Breast epithelium (tissue), 4 donors: ENCODE data around the gene FLT4. TPM values are rescaled to one million over a fixed set of nuclear protein-coding genes. Genes with fewer than 3 reads are reported as not detected.

Experiments used
- DNase-seq, 2 donors: peaks; one replicate each; pipeline ENCODE4 v3.0.0-alpha.2; 2019; ENCODE audit warnings: low spot score in 2 of 2
- H3K27ac ChIP-seq, 2 donors: fragments of 200-600 bp; sonication (generic) in 1 of 2; one replicate each; pipeline ENCODE4 v1.5.1; 2016 to 2019; ENCODE audit warnings: mild to moderate bottlenecking in 1 of 2
- H3K27me3 ChIP-seq, 2 donors: fragments of 200-600 bp; sonication (generic) in 1 of 2; one replicate each; pipeline versions ENCODE4 v1.5.1 to v1.6.0; 2017 to 2019; ENCODE audit warnings: control low read depth in 1 of 2, mild to moderate bottlenecking in 1 of 2
- H3K36me3 ChIP-seq: fragments of 200-600 bp; one replicate; pipeline ENCODE4 v1.5.1; 2019
- H3K4me1 ChIP-seq, 2 donors: fragments of 200-600 bp; sonication (generic); one replicate each; pipeline ENCODE4 v1.5.1; 2016 to 2019; ENCODE audit warnings: control low read depth in 1 of 2
- H3K4me3 ChIP-seq, 3 donors: fragments of 200-600 bp; sonication (generic); 1 replicate in 2 of 3; 2 replicates in 1 of 3; pipeline ENCODE4 v1.5.1; 2016 to 2019; ENCODE audit warnings: mild to moderate bottlenecking in 3 of 3, moderate library complexity in 2 of 3
- H3K9me3 ChIP-seq, 2 donors: fragments of 200-600 bp; sonication (generic) in 1 of 2; one replicate each; pipeline ENCODE4 v1.5.1; 2016 to 2019; ENCODE audit warnings: control low read depth in 1 of 2
- POLR2A ChIP-seq: fragments of 450-650 bp; IDR thresholded peaks from one replicate; pipeline ENCODE4 v1.6.1; 2016; ENCODE audit warnings: antibody characterized with exemption, mild to moderate bottlenecking, moderate library complexity
- POLR2AphosphoS5 ChIP-seq, 3 donors: sonication (generic); formaldehyde crosslinking; IDR thresholded peaks; one replicate each; pipeline ENCODE4 v1.6.1; 2017; ENCODE audit warnings: antibody characterized with exemption in 3 of 3
- intact Hi-C: fragments of 100-400 bp; cut with DNase I; formaldehyde crosslinking; loops from one replicate; pipeline ENCODE4 v1.15.1; 2023; ENCODE audit warnings: low total_unique reads
- total RNA-seq, 3 donors: library from RNA; depleted of rRNA; stranded (reverse); fragments of >200 nt; gene quantifications; one replicate each; pipeline ENCODE4 v1.1.0, GENCODE V29; 2016
- TF ChIP-seq, protein P1 (sequence below), 3 donors: fragments of 450-650 bp; IDR thresholded peaks; one replicate each; pipeline ENCODE4 v1.5.1; 2016 to 2017; ENCODE audit warnings: antibody characterized with exemption in 3 of 3, mild to moderate bottlenecking in 3 of 3, moderate library complexity in 3 of 3

The FLT4 gene
- total RNA-seq, 3 donors from 2014 or later: 4.3 to 35.7 (median 7.9) TPM

DNA sequence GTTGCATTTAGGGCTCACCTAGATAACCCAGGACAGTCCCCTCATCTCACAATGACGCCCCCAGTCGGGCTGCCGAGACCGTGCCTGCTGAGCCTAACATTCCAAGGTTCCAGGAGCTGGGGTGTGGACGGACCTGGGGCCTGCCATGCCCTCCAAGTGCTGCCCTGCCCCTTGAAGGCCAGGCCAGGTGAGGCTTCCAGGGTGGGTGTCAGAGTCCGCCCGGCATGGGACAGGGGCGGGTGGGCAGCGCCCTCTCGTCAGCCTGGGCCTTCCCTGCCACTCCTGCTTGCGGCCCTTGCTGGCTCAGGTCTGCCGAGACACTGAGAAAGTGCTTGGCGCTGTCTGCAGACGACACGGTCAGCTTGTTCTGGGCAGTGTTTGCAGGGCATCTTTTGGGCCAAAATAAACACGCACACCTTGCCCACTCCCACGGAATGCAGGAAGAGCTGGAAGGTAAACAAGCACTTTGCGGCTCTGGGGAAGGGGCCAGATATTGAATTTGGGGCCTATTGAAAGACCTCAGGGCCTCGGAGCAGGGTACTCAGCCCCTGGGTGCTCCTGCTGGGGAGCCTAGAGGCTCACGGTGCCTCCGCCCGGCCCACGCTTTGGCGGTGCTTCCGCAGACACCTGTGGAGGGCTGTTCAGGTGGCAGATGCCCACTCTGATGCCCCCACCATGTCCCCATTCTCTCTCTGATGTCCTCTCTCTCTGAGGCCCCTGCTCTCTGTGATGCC, 53.9 kb downstream of the FLT4 start:
- H3K4me3 ChIP-seq: no peak overlapping the region
- peaks cover 0 to 7% of the 10 kb centered on the region in 2 donors for H3K4me1 ChIP-seq
- no peaks in the 10 kb centered on the region for H3K9me3 ChIP-seq
- no peaks in the 10 kb centered on the region for H3K36me3 ChIP-seq
- intact Hi-C loops: no loop called here
- peaks cover 0 to 11% of the 10 kb centered on the region in 2 donors for H3K27me3 ChIP-seq
- peak in 1 of 2 donors; percentile 72 for DNase-seq
- peak overlapping the region; percentile 4 to 67 for H3K27ac ChIP-seq
- TF ChIP-seq POLR2A (no peak), POLR2AphosphoS5 (IDR thresholded peaks at IDR 0.05) (no peak)
- TF ChIP-seq, protein P1, sequence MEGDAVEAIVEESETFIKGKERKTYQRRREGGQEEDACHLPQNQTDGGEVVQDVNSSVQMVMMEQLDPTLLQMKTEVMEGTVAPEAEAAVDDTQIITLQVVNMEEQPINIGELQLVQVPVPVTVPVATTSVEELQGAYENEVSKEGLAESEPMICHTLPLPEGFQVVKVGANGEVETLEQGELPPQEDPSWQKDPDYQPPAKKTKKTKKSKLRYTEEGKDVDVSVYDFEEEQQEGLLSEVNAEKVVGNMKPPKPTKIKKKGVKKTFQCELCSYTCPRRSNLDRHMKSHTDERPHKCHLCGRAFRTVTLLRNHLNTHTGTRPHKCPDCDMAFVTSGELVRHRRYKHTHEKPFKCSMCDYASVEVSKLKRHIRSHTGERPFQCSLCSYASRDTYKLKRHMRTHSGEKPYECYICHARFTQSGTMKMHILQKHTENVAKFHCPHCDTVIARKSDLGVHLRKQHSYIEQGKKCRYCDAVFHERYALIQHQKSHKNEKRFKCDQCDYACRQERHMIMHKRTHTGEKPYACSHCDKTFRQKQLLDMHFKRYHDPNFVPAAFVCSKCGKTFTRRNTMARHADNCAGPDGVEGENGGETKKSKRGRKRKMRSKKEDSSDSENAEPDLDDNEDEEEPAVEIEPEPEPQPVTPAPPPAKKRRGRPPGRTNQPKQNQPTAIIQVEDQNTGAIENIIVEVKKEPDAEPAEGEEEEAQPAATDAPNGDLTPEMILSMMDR (IDR thresholded peaks at IDR 0.05): no peak

GRCh38 chr5:180595046-180595379, 54.4 kb downstream of the FLT4 start:
- no peak for TF ChIP-seq POLR2A
- TF ChIP-seq, protein P1 (IDR thresholded peaks at IDR 0.05): no peak
- no peak for TF ChIP-seq POLR2AphosphoS5 (IDR thresholded peaks at IDR 0.05)
- Histone ChIP-seq H3K4me1 (peaks cover 0 to 7% of the 10 kb centered on the region in 2 donors), H3K9me3 (no peaks in the 10 kb centered on the region), H3K27me3 (peaks cover 0 to 16% of the 10 kb centered on the region in 2 donors), H3K36me3 (no peaks in the 10 kb centered on the region), H3K27ac (peak overlapping the region in 1 of 2 donors; percentile 48), H3K4me3 (no peak overlapping the region)
- DNase-seq: no peak
- intact Hi-C loops: no loop called here

GRCh38 chr5:180594311-180595045, 54.9 kb downstream of the FLT4 start:
- peaks cover 0 to 20% of the 10 kb centered on the region in 2 donors for H3K27me3 ChIP-seq
- no peaks in the 10 kb centered on the region for H3K9me3 ChIP-seq
- H3K4me3 ChIP-seq: no peak overlapping the region
- DNase-seq: no peak
- no peaks in the 10 kb centered on the region for H3K36me3 ChIP-seq
- intact Hi-C loops: no loop called here
- TF ChIP-seq POLR2AphosphoS5 (IDR thresholded peaks at IDR 0.05): no peak
- TF ChIP-seq, protein P1 (IDR thresholded peaks at IDR 0.05): no peak
- no peak for TF ChIP-seq POLR2A
- H3K4me1 ChIP-seq: peaks cover 0 to 7% of the 10 kb centered on the region in 2 donors
- H3K27ac ChIP-seq: peak overlapping the region in 1 of 2 donors; percentile 48

GRCh38 chr5:180593446-180594206, 55.8 kb downstream of the FLT4 start:
- H3K4me1 ChIP-seq: peaks cover 0 to 7% of the 10 kb centered on the region in 2 donors

More at GRCh38 chr5:180593446-180594206, 55.8 kb downstream of the FLT4 start:
- DNase-seq: no peak
- Histone ChIP-seq H3K9me3 (no peaks in the 10 kb centered on the region), H3K36me3 (no peaks in the 10 kb centered on the region), H3K27ac (no peak overlapping the region), H3K27me3 (peaks cover 0 to 20% of the 10 kb centered on the region in 2 donors), H3K4me3 (no peak overlapping the region)
- intact Hi-C loops: no loop called here
- TF ChIP-seq, protein P1 (IDR thresholded peaks at IDR 0.05): no peak
- no peak for TF ChIP-seq POLR2A
- no peak for TF ChIP-seq POLR2AphosphoS5 (IDR thresholded peaks at IDR 0.05)
